ENCODE results near the gene KASH5.

GRCh38 chr19:49371184-49371583 is 16.9 kb upstream of the KASH5 start:
- TF ChIP-seq, protein P1, sequence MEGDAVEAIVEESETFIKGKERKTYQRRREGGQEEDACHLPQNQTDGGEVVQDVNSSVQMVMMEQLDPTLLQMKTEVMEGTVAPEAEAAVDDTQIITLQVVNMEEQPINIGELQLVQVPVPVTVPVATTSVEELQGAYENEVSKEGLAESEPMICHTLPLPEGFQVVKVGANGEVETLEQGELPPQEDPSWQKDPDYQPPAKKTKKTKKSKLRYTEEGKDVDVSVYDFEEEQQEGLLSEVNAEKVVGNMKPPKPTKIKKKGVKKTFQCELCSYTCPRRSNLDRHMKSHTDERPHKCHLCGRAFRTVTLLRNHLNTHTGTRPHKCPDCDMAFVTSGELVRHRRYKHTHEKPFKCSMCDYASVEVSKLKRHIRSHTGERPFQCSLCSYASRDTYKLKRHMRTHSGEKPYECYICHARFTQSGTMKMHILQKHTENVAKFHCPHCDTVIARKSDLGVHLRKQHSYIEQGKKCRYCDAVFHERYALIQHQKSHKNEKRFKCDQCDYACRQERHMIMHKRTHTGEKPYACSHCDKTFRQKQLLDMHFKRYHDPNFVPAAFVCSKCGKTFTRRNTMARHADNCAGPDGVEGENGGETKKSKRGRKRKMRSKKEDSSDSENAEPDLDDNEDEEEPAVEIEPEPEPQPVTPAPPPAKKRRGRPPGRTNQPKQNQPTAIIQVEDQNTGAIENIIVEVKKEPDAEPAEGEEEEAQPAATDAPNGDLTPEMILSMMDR (IDR thresholded peaks at IDR 0.05) = no peak
- TF ChIP-seq EZH2 (IDR thresholded peaks at IDR 0.05; ENCODE audit: borderline replicate concordance, insufficient read depth, low read depth, low read length, poor library complexity, severe bottlenecking) = no peak

Data from B cell (primary cell).